HG03066 (cell line): ENCODE results near the gene EXD3.
A peak's percentile ranks its signal among the peaks of the same experiment; 100 is the strongest.

Experiments used
- ATAC-seq: cut with Tn5 transposase; IDR thresholded peaks from one replicate; pipeline ENCODE4 v1.9.1; 2021; ENCODE audit warnings: low read depth; ENCODE audit not compliant: unreplicated experiment

The EXD3 gene

DNA sequence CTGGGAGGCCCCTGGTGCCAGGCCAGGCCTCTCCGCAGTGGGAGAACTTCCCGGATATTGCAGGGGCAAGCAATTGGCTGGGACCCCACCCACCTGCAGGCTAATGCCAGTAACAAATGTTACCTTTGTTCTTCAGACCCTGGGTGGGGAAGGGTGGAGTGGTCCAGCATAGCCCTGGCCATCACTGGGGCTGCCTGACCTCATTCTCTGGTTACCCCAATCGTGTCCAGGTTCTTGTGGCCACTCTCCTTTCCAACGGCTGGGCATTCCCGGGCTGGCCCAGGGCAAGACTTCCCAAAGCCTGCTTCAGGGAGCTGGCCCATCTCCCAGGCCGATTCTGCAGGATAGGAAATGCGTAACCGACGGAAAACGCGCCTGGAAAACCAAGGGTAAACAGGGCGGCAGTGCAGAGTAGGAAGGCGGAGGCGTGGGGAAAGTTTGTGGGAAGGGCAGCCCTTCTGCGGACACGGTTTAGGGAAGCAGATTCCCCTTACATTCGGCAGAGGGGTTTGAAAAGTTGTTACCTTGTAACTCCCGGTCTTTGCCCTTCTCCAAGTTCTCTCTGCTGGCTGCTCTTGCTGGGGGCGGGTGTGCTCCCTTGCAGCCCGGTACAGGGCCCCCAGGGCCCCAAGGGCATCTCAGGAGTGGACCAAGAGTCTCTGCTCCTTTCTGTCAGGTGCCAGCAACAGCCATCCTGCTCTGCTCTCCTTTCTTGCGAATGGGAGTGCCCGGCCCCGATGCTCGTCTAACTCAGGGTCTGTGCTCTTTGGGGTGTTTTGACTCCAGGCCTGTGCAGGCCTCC, 124.4 kb downstream of the EXD3 start:
- ATAC-seq, result no peak

DNA sequence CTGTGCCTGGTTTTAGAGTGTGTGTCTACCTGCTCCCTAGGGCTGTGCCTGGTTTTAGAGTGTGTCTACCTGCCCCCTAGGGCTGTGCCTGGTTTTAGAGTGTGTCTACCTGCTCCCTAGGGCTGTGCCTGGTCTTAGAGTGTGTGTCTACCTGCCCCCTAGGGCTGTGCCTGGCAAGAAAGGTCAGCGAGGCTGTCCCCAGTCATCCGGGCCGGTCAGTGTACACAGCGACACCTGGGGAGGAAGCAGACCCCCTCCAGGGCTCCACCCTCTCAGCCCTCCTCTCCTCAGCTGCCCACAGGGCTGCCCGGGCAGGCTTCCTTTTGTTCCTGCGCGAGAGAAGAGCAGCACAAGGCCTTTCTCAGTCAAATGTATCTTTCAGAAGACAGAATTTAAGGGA, 125.0 kb downstream of the EXD3 start:
- ATAC-seq, result no peak

DNA sequence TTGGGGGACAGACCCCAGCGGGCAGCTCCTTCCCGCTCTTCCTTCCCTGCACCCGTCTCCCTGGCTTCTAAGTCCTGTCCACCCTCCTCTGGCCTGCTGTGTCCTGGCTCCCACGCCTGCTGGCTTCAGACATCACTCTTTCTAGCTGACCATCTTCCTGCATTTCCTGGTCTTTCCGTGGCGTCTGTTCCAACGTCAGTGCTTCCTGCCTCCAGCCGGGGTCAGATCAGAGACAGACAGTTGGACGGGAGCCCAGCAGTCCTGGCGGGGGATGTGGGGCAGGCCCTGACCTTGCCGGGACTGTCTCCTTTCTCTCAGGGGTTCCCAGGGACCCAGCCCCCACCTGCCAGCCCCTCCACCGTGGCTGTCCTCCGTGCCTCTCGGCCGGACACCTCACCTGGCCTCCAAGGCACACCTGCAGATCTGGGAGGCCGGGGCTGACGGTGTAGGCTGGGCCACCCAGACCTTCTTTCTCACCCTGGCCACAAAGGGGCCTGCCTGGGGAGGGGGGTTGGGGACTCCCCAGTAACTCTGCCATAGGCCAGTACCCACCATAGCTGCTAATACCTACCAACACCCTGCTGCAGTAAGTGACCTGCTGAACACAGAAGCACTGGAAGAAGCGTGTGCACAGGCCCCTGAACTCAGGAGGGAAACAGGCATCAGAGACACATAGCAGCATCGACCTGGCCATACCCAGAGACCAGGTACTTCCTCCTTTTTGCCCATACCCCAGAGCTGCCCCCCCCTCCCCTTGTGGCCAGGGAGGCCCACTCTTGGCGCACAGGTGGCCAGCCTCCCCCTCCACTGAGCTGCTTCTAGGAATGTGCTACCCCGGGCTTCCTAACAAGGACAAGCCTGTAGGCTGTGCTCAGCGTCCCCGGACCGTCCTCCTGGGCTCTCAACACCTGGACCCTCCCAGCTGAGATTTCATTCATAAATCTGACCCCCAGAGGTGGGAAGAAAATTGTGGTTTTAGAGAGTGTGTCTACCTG, 126.0 kb downstream of the EXD3 start:
- ATAC-seq, result no peak

DNA sequence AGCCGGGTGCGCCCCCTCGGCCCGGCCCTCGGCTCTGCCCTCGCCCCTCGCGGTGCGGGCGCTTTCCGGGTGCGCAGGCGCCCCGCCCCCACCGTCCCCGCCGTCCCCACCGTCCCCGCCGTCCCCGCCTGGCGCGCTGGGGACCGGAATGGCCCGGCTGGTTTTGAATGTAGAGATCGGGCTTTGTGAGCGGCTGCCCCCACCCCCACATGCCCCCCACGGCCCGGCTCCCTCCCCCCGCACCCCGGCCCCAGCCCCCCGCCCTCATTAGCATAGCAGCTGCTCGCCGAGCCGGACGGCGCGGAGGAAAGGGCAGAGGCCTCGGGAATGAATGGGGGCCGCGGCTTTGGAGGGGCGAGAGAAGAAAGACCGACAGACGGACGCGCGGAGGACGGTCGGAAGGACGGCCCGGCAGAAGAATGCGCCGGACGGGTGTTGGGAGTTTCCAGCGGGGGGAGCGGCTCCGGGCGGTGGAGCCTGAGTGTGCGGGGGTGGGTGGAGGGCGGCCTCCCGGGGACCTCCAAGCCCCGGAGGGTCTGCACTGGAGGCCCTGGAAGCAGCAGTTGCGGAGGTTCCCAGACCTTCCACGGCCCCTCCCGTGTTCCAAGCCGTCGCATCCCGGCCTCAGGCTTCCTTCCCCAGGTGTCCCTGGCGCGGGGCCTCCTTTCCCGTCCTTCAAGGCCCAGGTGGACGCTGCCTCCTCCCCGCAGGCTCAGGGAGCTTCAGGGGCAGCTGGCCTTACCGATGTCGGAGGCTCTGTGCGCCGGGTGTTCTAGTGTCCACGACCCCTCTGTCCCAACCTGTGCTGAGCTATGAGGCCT, 126.9 kb downstream of the EXD3 start:
- ATAC-seq, result no peak

DNA sequence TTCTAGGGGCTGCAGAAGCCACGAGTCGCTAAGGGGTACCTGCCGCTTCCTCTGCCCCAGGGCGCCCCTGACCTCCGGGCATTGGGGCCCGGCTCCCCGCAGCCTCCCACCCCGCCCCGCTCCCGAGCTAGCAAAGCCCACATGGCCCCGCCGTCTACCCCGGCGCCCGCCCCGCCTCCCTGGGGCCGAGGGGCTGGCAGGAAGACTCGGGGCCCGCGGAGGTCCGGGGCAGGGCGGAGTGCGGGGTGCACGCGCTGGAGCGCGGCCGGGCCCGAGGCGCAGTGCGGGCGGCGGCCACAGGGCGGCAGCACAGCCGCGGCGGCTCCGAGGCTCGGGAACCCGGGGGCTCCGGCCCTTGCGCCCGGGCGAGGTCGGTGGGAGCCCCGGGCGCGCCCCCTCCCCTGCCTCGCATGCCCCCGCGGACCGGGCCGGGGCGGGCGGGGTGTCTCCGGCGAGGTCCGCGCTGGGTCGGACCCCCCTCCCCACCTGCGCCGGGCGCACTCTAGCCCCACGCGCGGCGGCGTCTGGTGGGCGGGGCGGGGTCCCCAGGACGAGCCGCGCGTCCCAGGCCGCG, 127.6 kb downstream of the EXD3 start:
- ATAC-seq, result peak; percentile 52

DNA sequence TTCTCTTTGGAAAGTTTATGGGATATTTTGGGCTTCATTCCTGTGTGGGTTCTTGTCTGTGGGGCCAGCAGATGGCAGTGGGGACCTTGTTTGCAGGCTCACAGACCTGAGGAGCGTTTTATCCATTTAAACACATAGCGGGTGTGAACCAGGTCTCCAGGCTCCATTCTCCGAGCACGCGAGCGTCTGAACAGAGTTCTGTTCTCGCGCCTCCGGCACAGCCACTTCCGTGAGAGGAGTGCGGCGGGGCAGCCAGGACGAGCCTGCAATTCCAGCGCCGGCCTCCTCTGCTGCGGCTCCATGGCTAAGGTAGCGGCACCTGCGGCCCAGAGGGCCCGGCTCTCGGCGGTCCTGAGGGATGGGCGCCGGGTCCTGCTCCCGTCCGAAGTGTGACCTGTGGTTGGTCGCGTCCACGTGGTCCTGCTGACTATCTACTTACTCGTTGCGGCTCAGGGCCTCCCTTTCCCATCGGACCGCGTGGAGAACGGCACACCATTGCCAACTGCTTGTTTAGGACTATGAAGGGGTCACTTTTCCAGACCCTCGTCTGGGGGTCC, 128.2 kb downstream of the EXD3 start:
- ATAC-seq, result no peak

DNA sequence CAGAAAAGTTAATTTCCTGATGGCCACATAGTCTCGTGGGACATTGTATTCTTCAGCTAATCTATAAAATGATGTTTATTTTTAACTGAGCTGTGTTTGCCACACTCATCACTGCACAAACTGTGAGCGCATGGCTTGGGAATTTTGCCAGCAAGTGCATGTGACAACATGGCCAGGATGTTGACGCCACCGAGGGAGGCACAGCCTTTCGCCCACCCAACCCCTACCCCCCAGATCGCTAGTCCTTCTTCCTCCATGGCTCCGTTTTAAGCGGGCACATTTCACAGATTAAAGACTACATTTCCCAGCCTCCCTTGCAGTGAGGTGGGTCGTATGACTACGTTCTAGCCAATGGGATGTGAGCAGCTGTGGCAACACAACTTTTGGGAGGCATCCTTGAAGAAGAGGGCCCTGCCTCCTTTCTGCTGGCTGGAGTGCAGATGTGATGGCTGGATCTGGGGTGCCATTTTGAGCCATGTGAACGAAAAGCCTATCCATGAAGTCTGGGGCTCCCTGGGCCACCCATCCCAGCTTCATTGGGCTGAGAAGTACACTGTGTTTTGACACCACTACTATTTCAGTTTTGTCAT, 128.8 kb downstream of the EXD3 start:
- ATAC-seq, result no peak

DNA sequence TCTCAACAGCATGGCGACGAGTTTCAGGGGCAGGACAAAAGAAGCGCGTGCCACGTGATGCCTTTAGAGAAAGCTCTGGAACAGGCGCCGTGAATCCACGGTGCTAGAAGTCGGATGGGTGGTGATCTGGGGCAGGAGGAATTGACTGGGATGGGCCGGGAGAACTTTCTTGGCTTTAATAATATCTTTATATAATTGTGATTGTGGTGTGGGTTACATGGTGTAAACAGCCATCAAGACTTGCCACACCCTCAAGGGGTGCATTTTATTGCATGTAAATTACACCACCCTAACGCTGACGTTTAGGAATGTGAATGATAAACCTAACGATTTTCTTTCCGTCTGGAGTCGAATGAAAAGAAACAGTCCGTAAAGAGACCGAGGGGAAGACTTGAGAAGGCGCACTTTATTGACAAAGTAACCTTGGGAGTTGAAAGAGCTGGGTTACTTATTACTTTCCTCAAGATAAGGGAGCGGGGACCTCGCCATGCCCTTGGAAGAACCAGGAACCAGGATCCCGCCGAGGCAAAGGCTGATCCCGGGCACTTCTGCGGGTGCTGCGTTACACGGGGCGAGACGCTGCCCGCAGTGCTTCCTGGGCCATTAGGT, 129.4 kb downstream of the EXD3 start:
- ATAC-seq, result no peak

DNA sequence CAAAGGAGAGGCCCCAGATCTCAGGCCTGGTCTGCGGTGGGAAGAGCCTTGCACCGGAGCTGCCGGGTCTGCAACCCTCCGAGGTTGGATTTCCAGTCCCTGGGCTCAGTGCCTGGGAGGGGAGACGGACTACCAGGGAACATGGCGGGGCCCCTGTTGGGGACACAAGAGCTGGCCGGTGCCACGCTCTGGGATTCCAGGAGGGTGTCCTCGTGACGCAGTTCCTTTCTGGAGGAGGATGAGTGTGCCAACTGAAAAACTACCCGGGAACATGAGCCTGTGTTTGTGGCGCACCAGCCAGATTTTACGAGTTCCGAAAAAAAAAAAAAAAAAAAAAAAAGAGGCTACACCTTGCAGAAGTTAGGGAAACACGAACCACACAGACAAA, 129.9 kb downstream of the EXD3 start:
- no peak for ATAC-seq

DNA sequence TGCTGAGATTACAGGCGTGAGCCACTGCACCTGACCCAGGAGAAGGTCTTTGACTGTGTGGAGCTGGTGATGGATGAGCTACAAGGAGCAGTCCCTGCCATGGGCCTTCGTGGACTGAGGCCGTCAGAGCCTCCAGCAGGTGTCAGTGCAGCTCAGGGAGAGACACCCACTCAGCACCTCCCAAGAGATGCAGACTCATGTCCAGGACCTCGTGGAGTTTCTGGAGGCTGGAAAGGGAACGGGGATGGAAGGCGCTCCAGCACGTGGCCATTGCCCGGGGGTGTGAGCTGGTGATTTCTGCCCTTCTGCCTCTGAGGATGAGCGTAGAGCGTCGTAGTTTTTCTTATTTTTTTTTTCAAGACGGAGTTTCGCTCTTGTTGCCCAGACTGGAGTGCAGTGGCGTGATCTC, 136.0 kb downstream of the EXD3 start:
- no peak for ATAC-seq

DNA sequence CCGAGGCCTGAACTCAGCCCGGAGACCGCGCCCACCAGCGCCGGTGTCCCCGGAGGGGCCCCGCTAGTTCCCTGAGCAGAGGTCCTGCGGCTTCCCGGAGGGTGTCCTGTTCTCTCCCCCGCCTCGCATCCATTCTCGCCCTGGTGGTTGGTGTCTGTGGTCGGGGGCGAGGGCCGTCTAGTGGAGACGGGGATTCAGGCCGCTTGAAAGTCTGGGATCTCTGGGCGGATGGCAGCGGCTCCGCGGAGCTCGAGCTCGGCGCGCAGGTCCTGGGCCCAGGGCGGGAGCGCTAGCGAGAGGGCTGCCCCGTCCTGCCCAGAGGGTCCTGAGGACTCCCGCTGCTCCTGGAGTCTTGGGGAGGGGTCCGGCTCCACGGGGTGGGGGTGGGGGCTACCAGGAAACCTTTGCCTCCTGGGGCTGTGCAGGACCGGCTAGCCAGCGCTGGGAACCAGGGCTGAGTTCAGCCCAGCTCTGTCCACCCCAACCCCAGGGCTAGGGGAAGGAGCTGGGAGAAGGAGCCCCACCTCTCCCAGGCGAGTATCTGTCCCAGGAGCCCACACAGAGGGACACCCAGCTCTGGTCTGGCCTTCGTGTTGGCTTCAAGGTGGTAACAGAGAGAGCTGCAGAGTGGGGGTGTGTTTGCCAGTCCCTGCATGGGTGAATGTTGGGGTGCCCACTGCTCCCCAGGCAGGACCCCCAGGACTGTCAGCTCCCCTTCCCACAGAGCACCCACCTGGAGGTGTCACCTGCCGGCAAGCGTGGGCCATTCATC, 141.4 kb downstream of the EXD3 start:
- no peak for ATAC-seq

DNA sequence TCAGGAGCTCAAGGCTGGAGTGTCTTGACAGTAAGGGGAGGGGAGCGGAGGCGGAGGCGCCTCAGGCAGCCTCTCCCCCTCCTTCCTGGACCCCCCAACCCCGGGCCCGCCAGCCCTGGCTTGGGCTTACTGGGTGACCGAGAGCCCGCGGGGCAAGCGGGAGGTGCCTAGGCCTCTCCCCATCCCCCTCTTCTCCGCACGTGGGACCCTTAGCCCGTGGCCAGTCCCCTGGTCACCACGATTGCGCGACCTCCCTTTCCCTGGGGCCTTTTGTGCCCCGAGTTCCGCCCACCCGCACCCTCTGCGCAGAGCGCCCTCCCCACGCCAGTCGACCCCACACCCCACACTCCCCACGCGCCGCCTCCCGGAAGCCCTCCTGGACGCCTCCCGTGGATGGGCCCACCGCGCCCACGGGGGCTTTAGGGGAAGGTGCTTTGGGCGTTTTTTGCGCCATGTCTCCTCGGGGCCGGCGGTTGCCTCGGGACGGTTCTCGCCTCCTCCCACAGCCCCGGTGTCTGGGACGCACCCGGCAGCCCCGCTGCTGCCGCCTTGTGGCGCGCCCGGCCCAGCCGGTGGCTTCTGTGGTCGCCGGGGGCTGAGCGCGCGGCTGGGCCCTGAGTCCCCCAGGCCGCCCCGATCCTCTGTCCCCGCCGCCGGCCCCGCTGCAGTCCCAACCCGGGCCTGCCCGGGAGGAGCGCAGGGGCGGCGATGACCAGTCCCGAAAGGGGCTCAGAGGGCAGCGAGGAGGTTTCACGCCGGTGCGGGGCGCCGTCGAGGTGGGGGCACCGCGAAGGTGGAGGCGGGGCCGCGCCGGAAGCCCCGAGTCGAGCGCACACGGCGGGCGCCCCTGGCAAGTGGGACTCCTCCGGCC, 142.3 kb downstream of the EXD3 start:
- no peak for ATAC-seq

DNA sequence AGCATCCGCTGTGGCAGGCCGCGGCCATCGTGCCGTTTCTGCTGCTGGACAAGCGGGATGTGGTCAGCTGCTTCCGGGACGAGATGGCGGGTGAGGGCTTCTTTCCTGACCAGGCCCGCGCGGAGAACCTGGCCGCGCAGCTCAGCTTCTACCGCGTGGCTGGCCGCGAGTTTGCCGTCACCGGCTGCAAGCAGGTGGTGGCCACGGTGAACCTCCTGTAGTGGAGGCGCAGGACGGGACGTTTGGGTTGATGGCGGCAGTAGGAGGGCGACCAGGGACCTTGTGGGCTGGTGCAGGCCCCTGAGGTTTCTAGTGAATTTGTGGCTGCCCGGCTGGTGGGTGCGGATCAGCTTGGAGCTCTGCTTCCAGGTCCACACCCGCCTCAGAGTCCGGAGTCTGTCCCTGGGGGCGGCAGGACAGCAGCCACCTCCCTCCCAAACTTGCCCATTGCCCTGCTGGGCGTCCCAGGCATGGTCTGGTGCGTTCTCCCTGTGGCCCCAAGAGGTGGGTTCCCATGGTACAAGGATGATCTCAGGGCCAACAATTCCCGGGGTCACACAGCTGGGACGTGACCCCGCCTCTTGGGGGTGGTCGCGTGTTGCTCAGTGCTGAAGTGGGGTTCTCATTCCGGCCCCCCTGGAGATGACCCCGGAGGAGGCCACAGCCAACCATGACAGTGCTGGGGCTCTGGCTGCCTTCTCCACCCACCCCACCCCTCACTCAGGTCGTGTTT, 143.1 kb downstream of the EXD3 start:
- ATAC-seq, result no peak

DNA sequence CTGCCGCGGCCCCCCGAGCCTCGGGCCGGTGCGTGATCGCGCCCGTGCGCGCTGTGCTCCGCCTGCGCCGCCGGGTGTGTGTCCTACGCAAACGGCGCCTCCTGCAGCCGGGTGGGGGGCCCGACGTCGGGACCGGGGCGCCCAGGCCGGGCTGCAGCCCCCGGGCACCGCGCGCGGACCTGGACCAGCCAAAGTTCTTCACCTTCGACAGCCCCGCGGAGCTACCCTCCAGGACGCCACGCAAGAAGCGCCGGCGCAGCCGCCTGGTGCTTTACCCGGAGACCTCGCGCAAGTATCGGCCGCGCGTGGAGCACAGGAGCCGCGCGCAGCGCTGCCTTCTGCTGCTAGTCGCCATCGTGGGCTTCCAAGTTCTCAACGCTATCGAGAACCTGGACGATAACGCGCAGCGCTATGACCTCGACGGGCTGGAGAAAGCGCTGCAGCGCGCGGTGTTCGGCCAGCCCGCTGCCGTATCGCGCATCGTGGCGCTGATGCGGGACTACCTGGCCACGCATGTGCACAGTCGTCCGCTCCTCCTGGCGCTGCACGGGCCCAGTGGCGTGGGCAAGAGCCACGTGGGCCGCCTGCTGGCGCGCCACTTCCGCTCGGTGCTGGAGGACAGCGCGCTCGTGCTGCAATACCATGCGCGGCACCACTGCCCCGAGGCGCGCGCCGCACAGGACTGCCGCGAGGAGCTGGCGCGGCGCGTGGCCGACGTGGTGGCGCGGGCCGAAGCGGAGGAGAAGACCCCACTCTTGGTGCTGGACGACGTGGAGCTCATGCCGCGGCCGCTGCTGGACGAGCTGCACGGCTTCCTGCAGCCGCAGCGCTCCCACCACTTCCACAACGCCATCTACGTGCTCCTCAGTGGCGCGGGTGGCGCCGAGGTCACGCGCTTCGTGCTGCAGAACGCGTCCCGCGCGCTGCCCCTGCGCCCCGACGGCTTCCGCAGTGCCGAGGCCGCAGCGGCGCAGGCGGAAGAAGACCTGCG, 143.9 kb downstream of the EXD3 start:
- ATAC-seq, result no peak

DNA sequence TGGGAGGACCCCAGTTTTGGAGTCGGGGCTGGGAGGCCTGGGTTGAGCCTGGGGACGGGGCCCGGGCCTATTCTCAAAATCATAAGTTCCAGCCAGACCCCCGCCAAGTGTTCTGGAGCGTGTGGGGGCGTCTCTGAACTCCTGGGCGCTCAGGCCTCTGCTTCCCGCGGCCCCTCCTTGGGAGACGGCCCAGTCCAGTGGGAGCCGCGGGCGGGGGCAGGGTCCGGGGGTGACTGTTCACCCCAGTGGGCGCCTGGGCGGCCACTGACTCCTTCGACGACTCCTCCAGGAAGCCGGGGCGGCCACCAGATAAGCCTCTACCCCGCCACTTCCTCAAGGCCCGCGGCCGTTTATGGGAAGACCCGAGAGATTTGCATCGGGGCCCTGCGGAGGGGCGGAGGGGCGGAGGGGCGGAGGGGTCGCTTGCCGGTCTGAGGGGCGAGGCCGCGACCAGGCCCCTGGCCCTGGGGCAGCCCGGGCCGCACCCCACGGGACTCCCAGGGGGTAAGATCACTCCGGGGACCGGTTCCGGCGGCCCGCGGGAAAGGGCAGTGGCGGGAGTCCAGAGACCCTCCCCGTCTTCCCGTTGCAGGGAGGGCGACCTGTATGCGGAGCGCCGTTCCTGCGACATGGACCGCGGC, 144.8 kb downstream of the EXD3 start:
- no peak for ATAC-seq
